SK-N-SH (cell line): ENCODE data around the gene PODNL1. TPM values are rescaled to one million over a fixed set of nuclear protein-coding genes. Genes with fewer than 3 reads are reported as not detected.

Experiments used
- CTCF ChIA-PET: fragments of 300-600, 350-600 bp; formaldehyde crosslinking; extraction: SDS; loops from one replicate; lab custom pipeline; 2021; lab: Yijun Ruan, JAX
- POLR2A ChIA-PET: fragments of 350-600 bp; sonication (Branson Sonifier 250); formaldehyde crosslinking; extraction: SDS; loops from one replicate; lab custom pipeline; 2020; ENCODE audit warnings: antibody characterized with exemption, inconsistent platforms; lab: Yijun Ruan, JAX
- DNase-seq: peaks from one replicate; pipeline ENCODE4 v3.0.0; 2012
- H2AFZ ChIP-seq: fragments of 200-600 bp; sonication (generic); 2 replicates; pipeline ENCODE4 v1.8.1; 2016; ENCODE audit warnings: antibody characterized with exemption, mild to moderate bottlenecking, low read depth
- H3F3A ChIP-seq: fragments of 200-600 bp; sonication (generic); replicated peaks from 2 replicates; pipeline ENCODE3; 2016; ENCODE audit warnings: antibody characterized with exemption, mild to moderate bottlenecking; ENCODE audit not compliant: insufficient read depth
- H3K27ac ChIP-seq, 2 experiments: fragments of 200-500 bp in 1 of 2; fragments of 200-600 bp in 1 of 2; sonication (Bioruptor generic) in 1 of 2; sonication (generic), shearing (Covaris generic) in 1 of 2; 2 replicates each; pipeline versions ENCODE4 v1.5.1 to v1.6.1; 2014 to 2016; ENCODE audit warnings: low read depth in 2 of 2, inconsistent platforms in 1 of 2, low read length in 1 of 2, mild to moderate bottlenecking in 1 of 2, mixed read lengths in 1 of 2
- H3K27me3 ChIP-seq: fragments of 200-600 bp; sonication (generic), shearing (Covaris generic); 2 replicates; pipeline ENCODE4 v1.6.1; 2016; ENCODE audit warnings: mixed run types; ENCODE audit not compliant: insufficient read depth
- H3K36me3 ChIP-seq, 2 experiments: fragments of 200-500 bp in 1 of 2; fragments of 200-600 bp in 1 of 2; sonication (Bioruptor generic) in 1 of 2; sonication (generic) in 1 of 2; replicated peaks in 1 of 2; 2 replicates each; pipeline versions ENCODE3 to v1.5.1; 2014 to 2016; ENCODE audit warnings: low read length in 1 of 2, mild to moderate bottlenecking in 1 of 2; ENCODE audit not compliant: insufficient read depth in 2 of 2, control insufficient read depth in 1 of 2
- H3K4me1 ChIP-seq, 2 experiments: fragments of 200-500 bp in 1 of 2; fragments of 200-600 bp in 1 of 2; sonication (Bioruptor generic) in 1 of 2; sonication (generic), shearing (Covaris generic) in 1 of 2; 2 replicates each; pipeline versions ENCODE4 v1.5.1 to v1.6.1; 2014 to 2016; ENCODE audit warnings: low read depth in 1 of 2, low read length in 1 of 2, mixed run types in 1 of 2; ENCODE audit not compliant: insufficient read depth in 2 of 2, control insufficient read depth in 1 of 2
- H3K4me2 ChIP-seq: fragments of 200-600 bp; sonication (generic), shearing (Covaris generic); 2 replicates; pipeline ENCODE4 v1.6.1; 2017; ENCODE audit warnings: mixed run types
- H3K4me3 ChIP-seq, 2 experiments: fragments of 200-500 bp in 1 of 2; fragments of 200-600 bp in 1 of 2; sonication (Bioruptor generic) in 1 of 2; sonication (generic), shearing (Covaris generic) in 1 of 2; 2 replicates each; pipeline versions ENCODE4 v1.5.1 to v1.8.1; 2014 to 2016; ENCODE audit warnings: low read depth in 2 of 2, inconsistent platforms in 1 of 2, low read length in 1 of 2, mild to moderate bottlenecking in 1 of 2, mixed read lengths in 1 of 2, moderate library complexity in 1 of 2
- H3K79me2 ChIP-seq: fragments of 200-600 bp; sonication (generic); 2 replicates; pipeline ENCODE4 v1.8.1; 2017; ENCODE audit warnings: mild to moderate bottlenecking; ENCODE audit not compliant: insufficient read depth
- H3K9ac ChIP-seq: fragments of 200-600 bp; sonication (generic); 2 replicates; pipeline ENCODE4 v1.6.1; 2017; ENCODE audit warnings: mixed run types
- H3K9me2 ChIP-seq: fragments of 200-600 bp; sonication (generic); 2 replicates; pipeline ENCODE4 v1.6.1; 2017; ENCODE audit warnings: mixed run types
- H3K9me3 ChIP-seq: fragments of 200-600 bp; sonication (generic); 2 replicates; pipeline ENCODE4 v1.6.1; 2017; ENCODE audit warnings: mixed run types, mild to moderate bottlenecking, moderate library complexity
- H4K20me1 ChIP-seq: fragments of 200-600 bp; sonication (generic); 2 replicates; pipeline ENCODE4 v1.6.1; 2017; ENCODE audit warnings: mild to moderate bottlenecking, mixed run types; ENCODE audit not compliant: insufficient read depth
- ELF1 ChIP-seq: IDR thresholded peaks from 2 replicates; pipeline ENCODE4 v1.4.0; 2012
- EP300 ChIP-seq, 2 experiments: IDR thresholded peaks; 2 replicates each; pipeline versions ENCODE4 v1.4.0 to v1.6.1; 2012; ENCODE audit warnings: borderline replicate concordance in 1 of 2, low read depth in 1 of 2, low read length in 1 of 2
- FOSL2 ChIP-seq: IDR thresholded peaks from 2 replicates; pipeline ENCODE4 v1.4.0; 2012; ENCODE audit warnings: low read depth, mild to moderate bottlenecking, moderate library complexity, borderline replicate concordance
- FOXJ3 ChIP-seq: sonication (generic); formaldehyde crosslinking; IDR thresholded peaks from 2 replicates; pipeline ENCODE4 v1.5.1; 2020; ENCODE audit warnings: mild to moderate bottlenecking, missing genetic modification reagents
- FOXM1 ChIP-seq: IDR thresholded peaks from 2 replicates; pipeline ENCODE4 v1.4.0; 2012; ENCODE audit warnings: low read depth, mild to moderate bottlenecking
- JUND ChIP-seq: IDR thresholded peaks from 2 replicates; pipeline ENCODE4 v1.4.0; 2012
- MEF2A ChIP-seq: IDR thresholded peaks from 2 replicates; pipeline ENCODE4 v1.4.0; 2012; ENCODE audit warnings: low read depth, borderline replicate concordance
- MXI1 ChIP-seq: IDR thresholded peaks from 2 replicates; pipeline ENCODE4 v1.6.1; 2012; ENCODE audit warnings: mild to moderate bottlenecking, low read depth, low read length, improper control_type of control experiment
- RAD21 ChIP-seq: IDR thresholded peaks from 2 replicates; pipeline ENCODE4 v1.6.1; 2012; ENCODE audit warnings: mild to moderate bottlenecking, low read length
- RCOR1 ChIP-seq: fragments of 150-350 bp; IDR thresholded peaks from 2 replicates; pipeline ENCODE4 v1.6.1; 2017; ENCODE audit warnings: antibody characterized with exemption, low read length
- SMC3 ChIP-seq: IDR thresholded peaks from 2 replicates; pipeline ENCODE4 v1.6.1; 2012; ENCODE audit warnings: low read depth, low read length, improper control_type of control experiment
- YY1 ChIP-seq: IDR thresholded peaks from 2 replicates; pipeline ENCODE4 v1.4.0; 2012; ENCODE audit warnings: low read depth, mild to moderate bottlenecking
- WGBS: methylation state at CpG from one replicate; pipeline ENCODE4 v1.1.6; 2017; ENCODE audit warnings: low lambda C conversion rate; 5-methylcytosine and 5-hydroxymethylcytosine counted together
- polyA plus RNA-seq, 3 experiments: library from polyadenylated mRNA; depleted of rRNA; stranded (reverse); fragments of >200 nt; gene quantifications; 2 replicates each; pipeline ENCODE4 v1.2.3, GENCODE V29; 2012
- TF ChIP-seq, protein P1 (sequence below): IDR thresholded peaks from 2 replicates; pipeline ENCODE4 v1.4.0; 2012; ENCODE audit warnings: low read depth, borderline replicate concordance
- TF ChIP-seq, protein P2 (sequence below): fragments of 150-350 bp; IDR thresholded peaks from 2 replicates; pipeline ENCODE4 v1.6.1; 2017; ENCODE audit warnings: antibody characterized with exemption, low read length, low read depth, borderline replicate concordance
- TF ChIP-seq, protein P3 (sequence below): fragments of 200-600 bp; sonication (generic); IDR thresholded peaks from 2 replicates; pipeline ENCODE4 v1.6.1; 2017; ENCODE audit warnings: antibody characterized with exemption, mild to moderate bottlenecking, moderate library complexity
- TF ChIP-seq, protein P4 (sequence below): IDR thresholded peaks from 2 replicates; pipeline ENCODE4 v1.6.1; 2012; ENCODE audit warnings: mild to moderate bottlenecking, low read depth, low read length, moderate library complexity
- TF ChIP-seq, protein P5 (sequence below): IDR thresholded peaks from 2 replicates; pipeline ENCODE4 v1.4.0; 2012; ENCODE audit warnings: low read depth, borderline replicate concordance
- TF ChIP-seq, protein P6 (sequence below): fragments of 150-350 bp; IDR thresholded peaks from 2 replicates; pipeline ENCODE4 v1.6.1; 2016; ENCODE audit warnings: mild to moderate bottlenecking, low read depth, low read length

PODNL1 gene
- polyA plus RNA-seq, 1 of the 3 experiments (the other 2 are of a cell fraction) = 7.5 TPM

DNA sequence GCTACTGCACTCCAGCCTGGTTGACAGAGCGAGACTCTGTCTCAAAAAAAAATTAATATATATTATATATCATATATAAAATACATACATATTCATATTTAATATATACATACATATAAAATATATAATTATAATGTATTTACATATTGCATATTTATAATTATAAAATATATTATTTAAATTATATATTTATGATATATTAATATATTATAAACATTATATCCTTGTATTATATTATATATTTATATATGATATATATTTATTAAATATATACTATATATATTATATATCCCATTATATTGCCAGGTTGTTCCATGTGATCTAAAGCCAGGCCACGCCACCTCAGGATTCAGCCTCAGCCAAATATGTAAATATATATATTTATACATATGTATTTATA, 42.0 kb downstream of the PODNL1 start:
- H3K4me3 ChIP-seq = no peak overlapping the region
- POLR2A ChIA-PET = no interaction called here
- no peaks in the 10 kb centered on the region for H3K36me3 ChIP-seq
- 99% methylated on average over 2 of the region's 2 CpGs for WGBS
- CTCF ChIA-PET = no interaction called here
- no peaks in the 10 kb centered on the region for H3K9me3 ChIP-seq
- no peaks in the 10 kb centered on the region for H3K79me2 ChIP-seq
- H3K4me1 ChIP-seq = no peaks in the 10 kb centered on the region
- no peak overlapping the region for H3K27ac ChIP-seq
- no peak for DNase-seq
- TF ChIP-seq ELF1 = no peak
- TF ChIP-seq, protein P1, sequence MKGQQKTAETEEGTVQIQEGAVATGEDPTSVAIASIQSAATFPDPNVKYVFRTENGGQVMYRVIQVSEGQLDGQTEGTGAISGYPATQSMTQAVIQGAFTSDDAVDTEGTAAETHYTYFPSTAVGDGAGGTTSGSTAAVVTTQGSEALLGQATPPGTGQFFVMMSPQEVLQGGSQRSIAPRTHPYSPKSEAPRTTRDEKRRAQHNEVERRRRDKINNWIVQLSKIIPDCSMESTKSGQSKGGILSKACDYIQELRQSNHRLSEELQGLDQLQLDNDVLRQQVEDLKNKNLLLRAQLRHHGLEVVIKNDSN = no peak
- TF ChIP-seq SMC3 = no peak
- no peak for TF ChIP-seq FOXM1
- TF ChIP-seq, protein P2, sequence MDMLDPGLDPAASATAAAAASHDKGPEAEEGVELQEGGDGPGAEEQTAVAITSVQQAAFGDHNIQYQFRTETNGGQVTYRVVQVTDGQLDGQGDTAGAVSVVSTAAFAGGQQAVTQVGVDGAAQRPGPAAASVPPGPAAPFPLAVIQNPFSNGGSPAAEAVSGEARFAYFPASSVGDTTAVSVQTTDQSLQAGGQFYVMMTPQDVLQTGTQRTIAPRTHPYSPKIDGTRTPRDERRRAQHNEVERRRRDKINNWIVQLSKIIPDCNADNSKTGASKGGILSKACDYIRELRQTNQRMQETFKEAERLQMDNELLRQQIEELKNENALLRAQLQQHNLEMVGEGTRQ = no peak
- TF ChIP-seq, protein P3, sequence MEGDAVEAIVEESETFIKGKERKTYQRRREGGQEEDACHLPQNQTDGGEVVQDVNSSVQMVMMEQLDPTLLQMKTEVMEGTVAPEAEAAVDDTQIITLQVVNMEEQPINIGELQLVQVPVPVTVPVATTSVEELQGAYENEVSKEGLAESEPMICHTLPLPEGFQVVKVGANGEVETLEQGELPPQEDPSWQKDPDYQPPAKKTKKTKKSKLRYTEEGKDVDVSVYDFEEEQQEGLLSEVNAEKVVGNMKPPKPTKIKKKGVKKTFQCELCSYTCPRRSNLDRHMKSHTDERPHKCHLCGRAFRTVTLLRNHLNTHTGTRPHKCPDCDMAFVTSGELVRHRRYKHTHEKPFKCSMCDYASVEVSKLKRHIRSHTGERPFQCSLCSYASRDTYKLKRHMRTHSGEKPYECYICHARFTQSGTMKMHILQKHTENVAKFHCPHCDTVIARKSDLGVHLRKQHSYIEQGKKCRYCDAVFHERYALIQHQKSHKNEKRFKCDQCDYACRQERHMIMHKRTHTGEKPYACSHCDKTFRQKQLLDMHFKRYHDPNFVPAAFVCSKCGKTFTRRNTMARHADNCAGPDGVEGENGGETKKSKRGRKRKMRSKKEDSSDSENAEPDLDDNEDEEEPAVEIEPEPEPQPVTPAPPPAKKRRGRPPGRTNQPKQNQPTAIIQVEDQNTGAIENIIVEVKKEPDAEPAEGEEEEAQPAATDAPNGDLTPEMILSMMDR = no peak
- no peak for TF ChIP-seq YY1
- TF ChIP-seq, protein P4, sequence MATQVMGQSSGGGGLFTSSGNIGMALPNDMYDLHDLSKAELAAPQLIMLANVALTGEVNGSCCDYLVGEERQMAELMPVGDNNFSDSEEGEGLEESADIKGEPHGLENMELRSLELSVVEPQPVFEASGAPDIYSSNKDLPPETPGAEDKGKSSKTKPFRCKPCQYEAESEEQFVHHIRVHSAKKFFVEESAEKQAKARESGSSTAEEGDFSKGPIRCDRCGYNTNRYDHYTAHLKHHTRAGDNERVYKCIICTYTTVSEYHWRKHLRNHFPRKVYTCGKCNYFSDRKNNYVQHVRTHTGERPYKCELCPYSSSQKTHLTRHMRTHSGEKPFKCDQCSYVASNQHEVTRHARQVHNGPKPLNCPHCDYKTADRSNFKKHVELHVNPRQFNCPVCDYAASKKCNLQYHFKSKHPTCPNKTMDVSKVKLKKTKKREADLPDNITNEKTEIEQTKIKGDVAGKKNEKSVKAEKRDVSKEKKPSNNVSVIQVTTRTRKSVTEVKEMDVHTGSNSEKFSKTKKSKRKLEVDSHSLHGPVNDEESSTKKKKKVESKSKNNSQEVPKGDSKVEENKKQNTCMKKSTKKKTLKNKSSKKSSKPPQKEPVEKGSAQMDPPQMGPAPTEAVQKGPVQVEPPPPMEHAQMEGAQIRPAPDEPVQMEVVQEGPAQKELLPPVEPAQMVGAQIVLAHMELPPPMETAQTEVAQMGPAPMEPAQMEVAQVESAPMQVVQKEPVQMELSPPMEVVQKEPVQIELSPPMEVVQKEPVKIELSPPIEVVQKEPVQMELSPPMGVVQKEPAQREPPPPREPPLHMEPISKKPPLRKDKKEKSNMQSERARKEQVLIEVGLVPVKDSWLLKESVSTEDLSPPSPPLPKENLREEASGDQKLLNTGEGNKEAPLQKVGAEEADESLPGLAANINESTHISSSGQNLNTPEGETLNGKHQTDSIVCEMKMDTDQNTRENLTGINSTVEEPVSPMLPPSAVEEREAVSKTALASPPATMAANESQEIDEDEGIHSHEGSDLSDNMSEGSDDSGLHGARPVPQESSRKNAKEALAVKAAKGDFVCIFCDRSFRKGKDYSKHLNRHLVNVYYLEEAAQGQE = no peak
- TF ChIP-seq, protein P5, sequence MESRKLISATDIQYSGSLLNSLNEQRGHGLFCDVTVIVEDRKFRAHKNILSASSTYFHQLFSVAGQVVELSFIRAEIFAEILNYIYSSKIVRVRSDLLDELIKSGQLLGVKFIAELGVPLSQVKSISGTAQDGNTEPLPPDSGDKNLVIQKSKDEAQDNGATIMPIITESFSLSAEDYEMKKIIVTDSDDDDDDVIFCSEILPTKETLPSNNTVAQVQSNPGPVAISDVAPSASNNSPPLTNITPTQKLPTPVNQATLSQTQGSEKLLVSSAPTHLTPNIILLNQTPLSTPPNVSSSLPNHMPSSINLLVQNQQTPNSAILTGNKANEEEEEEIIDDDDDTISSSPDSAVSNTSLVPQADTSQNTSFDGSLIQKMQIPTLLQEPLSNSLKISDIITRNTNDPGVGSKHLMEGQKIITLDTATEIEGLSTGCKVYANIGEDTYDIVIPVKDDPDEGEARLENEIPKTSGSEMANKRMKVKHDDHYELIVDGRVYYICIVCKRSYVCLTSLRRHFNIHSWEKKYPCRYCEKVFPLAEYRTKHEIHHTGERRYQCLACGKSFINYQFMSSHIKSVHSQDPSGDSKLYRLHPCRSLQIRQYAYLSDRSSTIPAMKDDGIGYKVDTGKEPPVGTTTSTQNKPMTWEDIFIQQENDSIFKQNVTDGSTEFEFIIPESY = no peak
- no peak for TF ChIP-seq RCOR1
- no peak for TF ChIP-seq JUND
- no peak for TF ChIP-seq FOXJ3 (CRISPR knock-in tag)
- TF ChIP-seq MXI1 = no peak
- TF ChIP-seq EP300 (IDR thresholded peaks at IDR 0.05; ENCODE audit: borderline replicate concordance in 1 of 2, low read depth in 1 of 2, low read length in 1 of 2) = no peak
- no peak for TF ChIP-seq RAD21
- no peak for TF ChIP-seq MEF2A
- no peak for TF ChIP-seq FOSL2
- TF ChIP-seq, protein P6, sequence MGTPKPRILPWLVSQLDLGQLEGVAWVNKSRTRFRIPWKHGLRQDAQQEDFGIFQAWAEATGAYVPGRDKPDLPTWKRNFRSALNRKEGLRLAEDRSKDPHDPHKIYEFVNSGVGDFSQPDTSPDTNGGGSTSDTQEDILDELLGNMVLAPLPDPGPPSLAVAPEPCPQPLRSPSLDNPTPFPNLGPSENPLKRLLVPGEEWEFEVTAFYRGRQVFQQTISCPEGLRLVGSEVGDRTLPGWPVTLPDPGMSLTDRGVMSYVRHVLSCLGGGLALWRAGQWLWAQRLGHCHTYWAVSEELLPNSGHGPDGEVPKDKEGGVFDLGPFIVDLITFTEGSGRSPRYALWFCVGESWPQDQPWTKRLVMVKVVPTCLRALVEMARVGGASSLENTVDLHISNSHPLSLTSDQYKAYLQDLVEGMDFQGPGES = no peak
- TF ChIP-seq, all 33 proteins: peak for 0
- H3K9me2 ChIP-seq = no peaks in the 10 kb centered on the region
- H3K4me2 ChIP-seq = no peak overlapping the region
- no peaks in the 10 kb centered on the region for H4K20me1 ChIP-seq
- H3F3A ChIP-seq = no peaks in the 10 kb centered on the region
- no peak overlapping the region for H3K9ac ChIP-seq
- no peaks in the 10 kb centered on the region for H3K27me3 ChIP-seq
- no peak overlapping the region for H2AFZ ChIP-seq
